ENCODE measurements around the gene CD300H.

DNA sequence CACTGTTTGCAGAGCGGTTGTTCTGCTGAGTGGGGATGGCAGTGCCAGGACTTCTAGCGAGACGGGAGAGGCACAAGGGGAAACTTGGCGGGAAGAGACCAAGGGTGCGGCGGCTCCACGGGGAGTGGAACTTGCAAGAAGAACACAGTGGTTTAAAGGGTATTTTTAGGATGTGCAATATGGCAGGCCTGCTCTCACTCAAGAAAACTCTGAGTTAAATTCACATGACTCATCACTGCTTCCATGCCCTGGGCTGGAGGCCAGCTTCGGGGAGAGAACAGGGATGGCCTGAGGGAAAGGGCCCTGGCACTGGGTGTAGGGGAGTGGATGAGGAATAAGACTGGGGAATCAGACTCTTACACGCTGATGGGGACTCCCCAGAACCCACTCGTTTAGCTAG lies 38.1 kb upstream of the CD300H start:
- TF ChIP-seq POLR2A (IDR thresholded peaks at IDR 0.05; ENCODE audit: low read depth, low read length) (no peak), TAF1 (IDR thresholded peaks at IDR 0.05; ENCODE audit: borderline replicate concordance, low read depth, low read length) (no peak)

Data from GM12892 (cell line).